Measurements from ENCODE around the gene WDR70.

WDR70 gene

GRCh38 chr5:37575541-37576489 lies 196.7 kb downstream of the WDR70 start:
- Histone ChIP-seq H3K36me3 (ENCODE audit: insufficient read depth) (no peaks in the 10 kb centered on the region), H3K4me3 (IDR thresholded peaks at IDR 0.05; ENCODE audit: insufficient read depth, low read depth, low read length) (no peak overlapping the region)

GRCh38 chr5:37576552-37576951 lies 197.4 kb downstream of the WDR70 start:
- H3K79me2 ChIP-seq (ENCODE audit: insufficient read depth, low read depth) = no peaks in the 10 kb centered on the region
- no peak overlapping the region for H3K9ac ChIP-seq
- H3K4me3 ChIP-seq (IDR thresholded peaks at IDR 0.05; ENCODE audit: insufficient read depth, low read depth, low read length) = no peak overlapping the region
- H3K27ac ChIP-seq = no peak overlapping the region
- no peak for TF ChIP-seq CTCF (conservative IDR thresholded peaks at IDR 0.05; ENCODE audit: low read depth, low read length)
- no peaks in the 10 kb centered on the region for H3K27me3 ChIP-seq (ENCODE audit: insufficient read depth, low read depth)
- no peaks in the 10 kb centered on the region for H3K36me3 ChIP-seq (ENCODE audit: insufficient read depth)
- no peaks in the 10 kb centered on the region for H3K4me1 ChIP-seq (ENCODE audit: low read depth, poor library complexity, severe bottlenecking)
- H3K4me2 ChIP-seq = no peak overlapping the region
- no peaks in the 10 kb centered on the region for H4K20me1 ChIP-seq (ENCODE audit: insufficient read depth)
- no peak overlapping the region for H2AFZ ChIP-seq (ENCODE audit: low read depth)

More at GRCh38 chr5:37575541-37576489, 196.7 kb downstream of the WDR70 start:
- H3K9ac ChIP-seq = no peak overlapping the region
- no peak overlapping the region for H3K27ac ChIP-seq
- H3K4me1 ChIP-seq (ENCODE audit: low read depth, poor library complexity, severe bottlenecking) = no peaks in the 10 kb centered on the region
- H4K20me1 ChIP-seq (ENCODE audit: insufficient read depth) = no peaks in the 10 kb centered on the region
- no peaks in the 10 kb centered on the region for H3K27me3 ChIP-seq (ENCODE audit: insufficient read depth, low read depth)
- TF ChIP-seq CTCF (conservative IDR thresholded peaks at IDR 0.05; ENCODE audit: low read depth, low read length) = no peak
- H3K79me2 ChIP-seq (ENCODE audit: insufficient read depth, low read depth) = no peaks in the 10 kb centered on the region
- no peak overlapping the region for H3K4me2 ChIP-seq
- H2AFZ ChIP-seq (ENCODE audit: low read depth) = no peak overlapping the region

GRCh38 chr5:37578176-37578575 lies 199.1 kb downstream of the WDR70 start:
- Histone ChIP-seq H3K36me3 (ENCODE audit: insufficient read depth) (no peaks in the 10 kb centered on the region), H3K4me3 (IDR thresholded peaks at IDR 0.05; ENCODE audit: insufficient read depth, low read depth, low read length) (no peak overlapping the region), H3K4me2 (no peak overlapping the region), H3K9ac (no peak overlapping the region), H3K27ac (no peak overlapping the region), H3K4me1 (ENCODE audit: low read depth, poor library complexity, severe bottlenecking) (no peaks in the 10 kb centered on the region), H3K79me2 (ENCODE audit: insufficient read depth, low read depth) (no peaks in the 10 kb centered on the region), H2AFZ (ENCODE audit: low read depth) (no peak overlapping the region), H3K27me3 (ENCODE audit: insufficient read depth, low read depth) (no peaks in the 10 kb centered on the region), H4K20me1 (ENCODE audit: insufficient read depth) (no peaks in the 10 kb centered on the region)
- no peak for TF ChIP-seq CTCF (conservative IDR thresholded peaks at IDR 0.05; ENCODE audit: low read depth, low read length)

- H4K20me1 ChIP-seq (ENCODE audit: insufficient read depth) = no peaks in the 10 kb centered on the region
- no peak overlapping the region for H2AFZ ChIP-seq (ENCODE audit: low read depth)
- H3K27ac ChIP-seq = no peak overlapping the region
- H3K9ac ChIP-seq = no peak overlapping the region
- H3K4me1 ChIP-seq (ENCODE audit: low read depth, poor library complexity, severe bottlenecking) = no peaks in the 10 kb centered on the region
- no peaks in the 10 kb centered on the region for H3K27me3 ChIP-seq (ENCODE audit: insufficient read depth, low read depth)
- no peaks in the 10 kb centered on the region for H3K36me3 ChIP-seq (ENCODE audit: insufficient read depth)
- no peak overlapping the region for H3K4me3 ChIP-seq (IDR thresholded peaks at IDR 0.05; ENCODE audit: insufficient read depth, low read depth, low read length)
- H3K4me2 ChIP-seq = no peak overlapping the region
- no peak for TF ChIP-seq CTCF (conservative IDR thresholded peaks at IDR 0.05; ENCODE audit: low read depth, low read length)
- no peaks in the 10 kb centered on the region for H3K79me2 ChIP-seq (ENCODE audit: insufficient read depth, low read depth)
These were observed 201.0 kb downstream of the WDR70 start for GRCh38 chr5:37580106-37580505.

Measured in KMS-11 (cell line).